OCI-LY1 (cell line): ENCODE results near the gene SPIRE2.

Experiments
- H2AFZ ChIP-seq: fragments of 200-600 bp; sonication (generic), shearing (Covaris generic); 2 replicates; pipeline ENCODE4 v1.6.0; 2014; ENCODE audit warnings: antibody characterized with exemption, mild to moderate bottlenecking, low read length
- H3F3A ChIP-seq: fragments of 200-600 bp; sonication (generic), shearing (Covaris generic); 2 replicates; pipeline ENCODE4 v1.6.0; 2014; ENCODE audit warnings: mild to moderate bottlenecking, antibody characterized with exemption, low read length, moderate library complexity; ENCODE audit not compliant: insufficient read depth
- H3K27ac ChIP-seq: fragments of 200-600 bp; sonication (generic); 2 replicates; pipeline ENCODE4 v1.5.1; 2014; ENCODE audit warnings: low read length, mixed run types, mild to moderate bottlenecking, low read depth; ENCODE audit not compliant: poor library complexity, severe bottlenecking
- H3K27me3 ChIP-seq: fragments of 200-600 bp; sonication (generic); 2 replicates; pipeline ENCODE4 v1.6.0; 2014; ENCODE audit warnings: antibody characterized with exemption, mild to moderate bottlenecking, low read length, moderate library complexity; ENCODE audit not compliant: insufficient read depth
- H3K36me3 ChIP-seq: fragments of 200-600 bp; sonication (generic); 2 replicates; pipeline ENCODE4 v1.6.1; 2014; ENCODE audit warnings: mild to moderate bottlenecking, antibody characterized with exemption, low read length, moderate library complexity, mixed read lengths; ENCODE audit not compliant: insufficient read depth
- H3K4me1 ChIP-seq: fragments of 200-600 bp; sonication (generic); 2 replicates; pipeline ENCODE4 v1.5.1; 2014; ENCODE audit warnings: mild to moderate bottlenecking, low read length, moderate library complexity; ENCODE audit not compliant: insufficient read depth, severe bottlenecking
- H3K4me2 ChIP-seq: fragments of 200-600 bp; sonication (generic), shearing (Covaris generic); 2 replicates; pipeline ENCODE4 v1.6.1; 2014; ENCODE audit warnings: low read length
- H3K4me3 ChIP-seq: fragments of 200-600 bp; sonication (generic); 2 replicates; pipeline ENCODE4 v1.5.1; 2014; ENCODE audit warnings: low read length, low read depth, mild to moderate bottlenecking, mixed read lengths; ENCODE audit not compliant: poor library complexity, severe bottlenecking
- H3K79me2 ChIP-seq: fragments of 200-600 bp; shearing (Covaris generic); 2 replicates; pipeline ENCODE4 v1.6.1; 2016; ENCODE audit warnings: mixed run types, low read length, mixed read lengths; ENCODE audit not compliant: insufficient read depth
- H3K9ac ChIP-seq: fragments of 200-600 bp; sonication (generic), shearing (Covaris generic); 2 replicates; pipeline ENCODE4 v1.6.1; 2014; ENCODE audit warnings: mild to moderate bottlenecking, low read length, mixed read lengths
- H3K9me2 ChIP-seq: fragments of 200-600 bp; sonication (generic), shearing (Covaris generic); 2 replicates; pipeline ENCODE4 v1.6.1; 2014; ENCODE audit warnings: low read depth, mild to moderate bottlenecking, low read length, mixed read lengths
- H3K9me3 ChIP-seq: fragments of 200-600 bp; shearing (Covaris generic); 2 replicates; pipeline ENCODE4 v1.6.1; 2014; ENCODE audit warnings: low read length, mixed read lengths
- H4K20me1 ChIP-seq: fragments of 200-600 bp; sonication (generic), shearing (Covaris generic); 2 replicates; pipeline ENCODE4 v1.6.0; 2016; ENCODE audit warnings: mild to moderate bottlenecking, low read length; ENCODE audit not compliant: insufficient read depth
- CTCF ChIP-seq: fragments of 200-600 bp; sonication (generic), shearing (Covaris generic); IDR thresholded peaks from 2 replicates; pipeline ENCODE4 v1.5.1; 2017; ENCODE audit warnings: mild to moderate bottlenecking, antibody characterized with exemption, low read length, moderate library complexity, mixed read lengths
- EZH2 ChIP-seq: fragments of 200-600 bp; sonication (generic), shearing (Covaris generic); IDR thresholded peaks from 2 replicates; pipeline ENCODE4 v1.8.0; 2017; ENCODE audit warnings: borderline replicate concordance, mixed run types, mild to moderate bottlenecking, antibody characterized with exemption, low read length, moderate library complexity, mixed read lengths

Gene SPIRE2

DNA sequence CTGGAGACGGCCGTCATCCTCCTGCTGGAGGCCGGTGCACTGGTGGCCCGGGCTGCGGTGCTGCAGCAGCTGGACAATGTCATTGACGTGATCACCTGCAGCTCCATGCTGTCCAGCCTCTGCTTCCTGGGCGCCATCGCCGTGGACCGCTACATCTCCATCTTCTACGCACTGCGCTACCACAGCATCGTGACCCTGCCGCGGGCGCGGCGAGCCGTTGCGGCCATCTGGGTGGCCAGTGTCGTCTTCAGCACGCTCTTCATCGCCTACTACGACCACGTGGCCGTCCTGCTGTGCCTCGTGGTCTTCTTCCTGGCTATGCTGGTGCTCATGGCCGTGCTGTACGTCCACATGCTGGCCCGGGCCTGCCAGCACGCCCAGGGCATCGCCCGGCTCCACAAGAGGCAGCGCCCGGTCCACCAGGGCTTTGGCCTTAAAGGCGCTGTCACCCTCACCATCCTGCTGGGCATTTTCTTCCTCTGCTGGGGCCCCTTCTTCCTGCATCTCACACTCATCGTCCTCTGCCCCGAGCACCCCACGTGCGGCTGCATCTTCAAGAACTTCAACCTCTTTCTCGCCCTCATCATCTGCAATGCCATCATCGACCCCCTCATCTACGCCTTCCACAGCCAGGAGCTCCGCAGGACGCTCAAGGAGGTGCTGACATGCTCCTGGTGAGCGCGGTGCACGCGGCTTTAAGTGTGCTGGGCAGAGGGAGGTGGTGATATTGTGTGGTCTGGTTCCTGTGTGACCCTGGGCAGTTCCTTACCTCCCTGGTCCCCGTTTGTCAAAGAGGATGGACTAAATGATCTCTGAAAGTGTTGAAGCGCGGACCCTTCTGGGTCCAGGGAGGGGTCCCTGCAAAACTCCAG lies 91.5 kb downstream of the SPIRE2 start:
- Histone ChIP-seq H3K9ac (no peak overlapping the region), H3K4me2 (no peak overlapping the region), H3F3A (no peaks in the 10 kb centered on the region), H2AFZ (no peak overlapping the region), H3K9me3 (no peaks in the 10 kb centered on the region), H3K9me2 (no peaks in the 10 kb centered on the region), H3K79me2 (no peaks in the 10 kb centered on the region), H3K36me3 (no peaks in the 10 kb centered on the region), H3K4me3 (no peak overlapping the region), H3K4me1 (peaks cover 49% of the 10 kb centered on the region), H4K20me1 (no peaks in the 10 kb centered on the region), H3K27me3 (no peaks in the 10 kb centered on the region), H3K27ac (no peak overlapping the region)
- TF ChIP-seq CTCF: no peak

- Histone ChIP-seq H3K9ac (no peak overlapping the region), H3K9me2 (no peaks in the 10 kb centered on the region), H3K36me3 (no peaks in the 10 kb centered on the region), H3K4me3 (no peak overlapping the region), H3K27me3 (no peaks in the 10 kb centered on the region), H2AFZ (no peak overlapping the region), H3K27ac (no peak overlapping the region), H3F3A (no peaks in the 10 kb centered on the region), H3K4me2 (no peak overlapping the region), H3K79me2 (no peaks in the 10 kb centered on the region), H4K20me1 (no peaks in the 10 kb centered on the region), H3K9me3 (no peaks in the 10 kb centered on the region), H3K4me1 (peaks cover 53% of the 10 kb centered on the region)
- TF ChIP-seq CTCF (no peak; the same call in 1 of the 2 replicates), EZH2 (no peak)
Measured at GRCh38 chr16:89920723-89921122, 92.4 kb downstream of the SPIRE2 start.
